ENCODE data around the gene PRR20G.

The PRR20G gene

DNA sequence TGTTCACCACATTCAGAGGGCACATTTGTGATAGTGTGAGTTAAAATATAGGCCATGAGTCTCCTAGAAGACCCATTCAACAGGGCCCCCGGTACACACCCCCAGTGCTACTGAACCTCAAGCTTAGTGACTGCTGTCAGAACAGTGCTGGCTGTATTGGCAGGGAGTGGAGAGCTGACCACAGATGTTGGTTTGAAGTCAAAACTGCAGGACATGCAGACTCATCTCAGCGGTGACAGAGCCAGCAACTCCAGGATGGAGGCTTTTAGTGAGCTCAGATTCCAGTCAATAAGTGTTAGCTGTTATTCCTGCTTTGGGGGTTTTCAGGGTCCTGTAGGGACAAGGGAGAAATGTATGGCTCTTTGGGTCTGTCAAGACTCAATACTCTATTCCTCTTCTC, 29.1 kb downstream of the PRR20G start:
- no peak for DNase-seq (ENCODE audit: low spot score)
- Histone ChIP-seq H3K4me3 (no peak overlapping the region), H3K27ac (no peak overlapping the region)
- TF ChIP-seq, protein P1, sequence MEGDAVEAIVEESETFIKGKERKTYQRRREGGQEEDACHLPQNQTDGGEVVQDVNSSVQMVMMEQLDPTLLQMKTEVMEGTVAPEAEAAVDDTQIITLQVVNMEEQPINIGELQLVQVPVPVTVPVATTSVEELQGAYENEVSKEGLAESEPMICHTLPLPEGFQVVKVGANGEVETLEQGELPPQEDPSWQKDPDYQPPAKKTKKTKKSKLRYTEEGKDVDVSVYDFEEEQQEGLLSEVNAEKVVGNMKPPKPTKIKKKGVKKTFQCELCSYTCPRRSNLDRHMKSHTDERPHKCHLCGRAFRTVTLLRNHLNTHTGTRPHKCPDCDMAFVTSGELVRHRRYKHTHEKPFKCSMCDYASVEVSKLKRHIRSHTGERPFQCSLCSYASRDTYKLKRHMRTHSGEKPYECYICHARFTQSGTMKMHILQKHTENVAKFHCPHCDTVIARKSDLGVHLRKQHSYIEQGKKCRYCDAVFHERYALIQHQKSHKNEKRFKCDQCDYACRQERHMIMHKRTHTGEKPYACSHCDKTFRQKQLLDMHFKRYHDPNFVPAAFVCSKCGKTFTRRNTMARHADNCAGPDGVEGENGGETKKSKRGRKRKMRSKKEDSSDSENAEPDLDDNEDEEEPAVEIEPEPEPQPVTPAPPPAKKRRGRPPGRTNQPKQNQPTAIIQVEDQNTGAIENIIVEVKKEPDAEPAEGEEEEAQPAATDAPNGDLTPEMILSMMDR (IDR thresholded peaks at IDR 0.05) = no peak

DNA sequence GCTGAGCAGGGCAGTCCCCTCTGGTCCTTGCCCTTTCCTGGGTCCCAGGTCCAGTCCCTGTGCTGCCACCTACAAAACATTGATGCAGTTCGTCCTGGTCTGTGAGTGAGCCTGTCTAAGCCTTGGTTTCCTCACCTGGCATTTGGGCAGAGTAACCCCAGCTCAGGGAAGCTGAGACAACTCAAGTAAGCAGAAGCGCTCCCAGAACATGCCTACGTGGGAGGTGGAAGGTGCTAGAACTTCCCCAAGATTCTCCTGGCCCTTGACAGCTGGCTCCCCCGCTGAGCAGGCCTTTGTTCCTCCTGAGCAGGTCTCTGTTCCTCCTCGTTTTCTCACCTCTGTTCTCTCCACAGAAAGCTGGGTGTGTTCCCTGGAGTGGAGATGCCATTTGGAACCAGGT, 30.5 kb downstream of the PRR20G start:
- no peak for DNase-seq (ENCODE audit: low spot score)
- TF ChIP-seq, protein P1 (IDR thresholded peaks at IDR 0.05) = no peak
- Histone ChIP-seq H3K4me3 (no peak overlapping the region), H3K27ac (no peak overlapping the region)

DNA sequence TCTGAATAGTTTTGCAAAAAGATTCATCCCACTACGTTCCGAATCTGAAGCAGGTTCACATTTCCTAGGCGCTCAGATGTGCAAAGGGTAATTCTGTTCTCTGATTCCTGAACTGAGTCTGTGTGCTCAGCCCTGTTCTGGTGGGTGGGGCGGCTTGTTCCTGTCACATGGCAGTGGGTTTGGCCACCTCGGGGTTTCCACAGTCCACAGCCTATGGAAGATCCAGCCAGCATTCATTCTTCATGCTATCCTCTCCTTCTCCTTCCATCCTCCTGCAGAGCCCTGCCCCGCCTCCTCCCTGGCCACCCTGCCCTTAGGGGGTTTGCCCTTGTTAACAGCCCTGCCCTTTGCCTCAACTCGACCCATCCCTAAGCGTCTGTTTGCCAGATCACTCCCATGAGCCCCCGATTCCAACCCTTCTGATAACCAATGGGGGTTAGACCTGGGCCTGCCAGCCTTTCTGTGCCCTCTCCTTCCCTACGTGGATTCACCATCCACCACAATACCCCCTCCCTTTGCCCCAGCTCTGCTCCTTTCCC, 31.0 kb downstream of the PRR20G start:
- no peak overlapping the region for H3K27ac ChIP-seq
- no peak overlapping the region for H3K4me3 ChIP-seq
- DNase-seq (ENCODE audit: low spot score) = no peak
- TF ChIP-seq, protein P1 (IDR thresholded peaks at IDR 0.05) = no peak

DNA sequence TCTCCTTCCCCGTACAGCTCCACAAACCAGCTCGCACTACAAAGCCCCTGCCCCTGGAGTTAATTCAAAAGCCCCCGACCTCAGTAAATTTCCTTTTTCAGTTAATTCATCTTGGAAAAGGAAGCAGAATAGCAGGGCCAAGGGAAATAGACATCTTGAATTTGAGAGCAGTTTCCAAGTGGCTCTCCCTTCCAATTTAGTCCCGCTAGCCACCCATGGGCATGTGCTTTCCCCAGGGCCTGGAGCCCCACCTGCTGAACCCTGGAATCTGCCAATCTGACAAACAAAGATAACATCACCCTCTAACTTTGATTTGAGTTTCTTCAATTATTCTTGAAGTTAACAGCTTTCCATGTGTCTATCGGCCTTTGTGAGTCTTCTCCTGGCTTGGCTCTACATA, 31.7 kb downstream of the PRR20G start:
- DNase-seq (ENCODE audit: low spot score) = no peak
- Histone ChIP-seq H3K4me3 (no peak overlapping the region), H3K27ac (no peak overlapping the region)
- TF ChIP-seq, protein P1 (IDR thresholded peaks at IDR 0.05) = no peak

DNA sequence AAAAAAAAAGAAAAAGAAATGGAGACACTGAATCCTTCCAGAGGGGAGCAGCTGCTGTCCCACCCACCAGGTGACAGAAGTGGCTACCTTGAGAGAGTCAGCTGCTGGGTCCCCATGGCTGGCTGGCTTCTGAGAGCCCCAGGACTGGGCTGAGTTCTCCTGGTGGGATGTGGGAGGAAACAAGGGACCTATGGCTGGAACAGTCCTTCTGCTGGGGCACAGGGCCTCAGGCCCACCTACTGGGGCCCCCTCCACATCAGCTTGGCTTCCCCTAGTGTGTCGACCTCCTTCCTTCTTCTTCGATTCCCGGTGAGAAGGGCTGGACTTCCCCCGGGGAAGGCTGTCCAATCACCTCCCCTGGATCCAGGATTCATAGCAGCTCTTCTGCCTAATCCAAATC, 32.3 kb downstream of the PRR20G start:
- TF ChIP-seq, protein P1 (IDR thresholded peaks at IDR 0.05) = no peak
- H3K27ac ChIP-seq = no peak overlapping the region
- H3K4me3 ChIP-seq = no peak overlapping the region
- DNase-seq (ENCODE audit: low spot score) = no peak

DNA sequence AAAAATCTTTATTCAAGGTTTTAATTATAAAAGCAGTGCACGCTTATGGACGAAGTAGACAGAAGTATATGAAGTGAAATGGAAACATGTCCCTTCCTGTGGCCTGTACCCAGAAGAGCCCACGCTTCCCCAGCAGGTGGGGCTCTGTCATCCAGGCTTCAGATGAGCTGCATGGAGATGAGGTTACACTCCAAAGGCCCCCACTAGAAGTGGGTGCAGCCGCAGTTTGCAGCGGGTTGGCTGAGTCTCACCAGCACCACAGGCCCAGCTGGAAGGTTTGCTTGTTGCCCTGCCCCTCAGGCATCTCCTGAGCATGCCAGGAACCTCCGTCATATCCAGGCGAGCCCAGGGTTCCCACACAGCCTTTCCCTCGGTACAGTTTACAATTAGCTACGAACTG, 33.1 kb downstream of the PRR20G start:
- no peak for DNase-seq (ENCODE audit: low spot score)
- TF ChIP-seq, protein P1 (IDR thresholded peaks at IDR 0.05) = no peak
- Histone ChIP-seq H3K27ac (no peak overlapping the region), H3K4me3 (no peak overlapping the region)

DNA sequence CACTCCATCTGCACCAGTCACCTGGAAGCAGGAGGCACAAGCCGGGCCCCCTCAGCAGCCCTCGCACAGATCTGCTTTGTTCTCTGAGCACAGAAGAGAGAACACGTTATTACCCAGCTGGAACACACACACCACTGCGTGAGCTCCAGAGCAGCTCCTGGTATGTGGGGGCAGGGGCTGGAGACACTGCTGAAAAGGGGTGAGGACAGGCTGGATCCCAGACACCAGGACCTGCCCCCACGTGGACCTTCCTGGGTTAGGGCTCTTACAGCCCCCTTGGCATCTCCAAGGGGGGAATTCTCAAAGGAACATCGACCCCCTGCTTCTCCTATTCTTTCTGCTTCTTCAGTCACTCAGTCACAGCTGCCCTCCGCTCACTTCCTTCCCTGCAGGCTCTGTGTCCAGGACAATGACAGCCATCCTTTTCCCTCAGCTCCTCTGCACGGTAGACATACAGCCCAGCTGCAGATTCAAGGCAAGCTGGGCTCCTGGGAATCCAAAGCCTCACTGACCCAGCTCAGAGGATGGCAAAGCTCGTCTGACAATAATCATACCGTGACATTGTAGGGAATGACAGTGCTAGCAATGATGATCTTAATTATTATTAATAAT, 33.7 kb downstream of the PRR20G start:
- no peak overlapping the region for H3K4me3 ChIP-seq
- TF ChIP-seq, protein P1 (IDR thresholded peaks at IDR 0.05) = no peak
- DNase-seq (ENCODE audit: low spot score) = no peak
- no peak overlapping the region for H3K27ac ChIP-seq
